Ramos (cell line): Measurements from ENCODE around the gene ATG9A.
"Not testable (repeated sequence)": the region's sequence is repeated elsewhere in the genome, so short reads cannot be mapped to it uniquely, and the experiment has no call there.

Experiments
- in situ Hi-C: fragments of 300-500 bp; cut with MboI; formaldehyde crosslinking; loops from one replicate; pipeline ENCODE4 v1.14.3; 2022; ENCODE audit warnings: low sequenced_read_pairs; ENCODE audit not compliant: unreplicated experiment

The ATG9A gene

DNA sequence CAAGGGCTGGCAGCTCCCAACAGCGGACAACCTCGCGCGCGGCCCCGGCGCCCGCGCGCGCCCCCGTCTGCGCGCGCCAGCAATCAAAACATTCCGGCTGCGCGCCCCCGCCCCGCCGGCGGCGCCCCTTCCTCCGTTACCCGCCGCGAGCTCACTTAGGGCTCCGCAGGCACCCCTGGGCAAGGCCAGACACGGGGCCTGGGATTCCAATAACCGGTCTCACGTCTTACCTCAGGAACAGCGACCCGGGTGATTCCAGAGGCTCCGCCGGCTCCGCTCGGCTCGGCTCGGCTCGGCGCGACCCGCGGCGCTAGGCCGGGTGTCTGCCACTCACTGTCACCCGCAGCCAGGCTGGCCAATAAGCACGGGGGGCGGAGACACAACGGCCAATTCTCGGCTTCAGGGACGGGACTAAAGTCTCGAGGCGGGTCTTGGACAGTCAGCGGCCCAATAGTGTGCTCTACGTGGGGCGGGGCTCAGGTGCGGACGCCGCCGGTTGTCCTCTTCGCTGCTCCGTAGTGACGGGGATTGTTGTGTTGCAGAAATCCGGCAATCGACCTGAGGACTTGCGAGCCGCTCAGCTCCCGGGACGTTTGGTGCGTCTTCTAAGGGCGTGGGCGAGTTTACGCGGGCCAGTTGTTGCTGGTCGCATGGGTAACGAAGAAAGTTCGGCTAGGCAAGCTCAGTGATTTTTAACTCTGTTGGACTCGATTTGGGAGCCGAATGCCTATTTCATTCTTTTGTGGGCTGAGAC lies at the start of gene ATG9A, which contains the start of gene ANKZF1:
Gene ATG9A, minus strand, starts transcription at position 332 of the 754 bp plus-strand sequence. CDS start 1,612 bp downstream, outside the sequence.
Gene ANKZF1, plus strand, starts transcription at position 502 of the 754 bp plus-strand sequence. CDS start 452 bp downstream, outside the sequence.
- in situ Hi-C loops, result no loop called here

- in situ Hi-C loops, result no loop called here
Measured at GRCh38 chr2:219278655-219279150, 49.3 kb upstream of the ATG9A start.

GRCh38 chr2:219277703-219278654 lies 48.5 kb upstream of the ATG9A start:
- in situ Hi-C loops, result no loop called here

GRCh38 chr2:219274361-219274921 lies 45.0 kb upstream of the ATG9A start:
- in situ Hi-C loops, result no loop called here

- in situ Hi-C loops, result no loop called here
Measured at GRCh38 chr2:219273937-219274336, 44.5 kb upstream of the ATG9A start.

- in situ Hi-C loops, result no loop called here
Measured at GRCh38 chr2:219272995-219273394, 43.6 kb upstream of the ATG9A start.

- in situ Hi-C loops, result no loop called here
Measured at GRCh38 chr2:219272356-219272755, 42.9 kb upstream of the ATG9A start.

DNA sequence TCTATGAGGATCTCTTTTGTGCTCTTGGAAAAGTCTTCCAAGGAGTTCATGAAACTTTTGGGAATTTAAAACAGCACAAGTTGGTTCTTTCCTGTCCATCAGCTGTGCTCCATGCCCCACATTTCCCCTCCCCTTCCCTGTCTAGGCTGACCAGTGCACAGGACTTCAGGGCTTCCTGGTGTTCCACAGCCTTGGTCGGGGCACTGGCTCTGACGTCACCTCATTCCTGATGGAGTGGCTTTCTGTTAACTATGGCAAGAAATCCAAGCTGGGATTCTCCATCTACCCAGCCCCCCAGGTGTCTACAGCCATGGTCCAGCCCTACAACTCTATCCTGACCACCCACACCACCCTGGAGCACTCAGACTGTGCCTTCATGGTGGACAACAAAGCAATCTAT lies 41.6 kb upstream of the ATG9A start:
- in situ Hi-C loops, result no loop called here

GRCh38 chr2:219270055-219270372 lies 40.6 kb upstream of the ATG9A start:
- in situ Hi-C loops, result no loop called here

- in situ Hi-C loops, result no loop called here
Measured at GRCh38 chr2:219269362-219270054, 40.1 kb upstream of the ATG9A start.

- in situ Hi-C loops, result no loop called here
Measured at GRCh38 chr2:219268294-219268693, 38.9 kb upstream of the ATG9A start.

- in situ Hi-C loops, result no loop called here
Measured at GRCh38 chr2:219266886-219267285, 37.5 kb upstream of the ATG9A start.

DNA sequence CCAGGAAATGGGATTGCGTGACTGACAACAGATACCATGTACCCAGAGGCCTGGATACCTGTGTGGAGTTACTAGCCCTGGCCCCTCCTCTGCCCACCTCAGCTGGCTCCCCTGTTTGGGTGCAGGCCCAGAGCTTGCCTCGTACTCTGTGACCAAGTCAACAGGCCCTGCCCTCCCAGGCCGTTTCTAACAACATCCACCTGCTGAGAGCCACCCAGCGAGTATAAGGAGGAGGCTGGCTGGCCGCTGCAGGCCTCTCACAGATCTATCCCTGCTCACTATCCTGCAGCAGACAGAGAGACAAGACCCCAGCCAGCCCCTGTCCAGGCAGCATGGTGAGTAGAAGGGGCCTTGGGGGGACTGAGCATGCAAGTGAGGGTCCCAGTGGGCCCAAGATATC lies 36.8 kb upstream of the ATG9A start:
- in situ Hi-C loops, result no loop called here

DNA sequence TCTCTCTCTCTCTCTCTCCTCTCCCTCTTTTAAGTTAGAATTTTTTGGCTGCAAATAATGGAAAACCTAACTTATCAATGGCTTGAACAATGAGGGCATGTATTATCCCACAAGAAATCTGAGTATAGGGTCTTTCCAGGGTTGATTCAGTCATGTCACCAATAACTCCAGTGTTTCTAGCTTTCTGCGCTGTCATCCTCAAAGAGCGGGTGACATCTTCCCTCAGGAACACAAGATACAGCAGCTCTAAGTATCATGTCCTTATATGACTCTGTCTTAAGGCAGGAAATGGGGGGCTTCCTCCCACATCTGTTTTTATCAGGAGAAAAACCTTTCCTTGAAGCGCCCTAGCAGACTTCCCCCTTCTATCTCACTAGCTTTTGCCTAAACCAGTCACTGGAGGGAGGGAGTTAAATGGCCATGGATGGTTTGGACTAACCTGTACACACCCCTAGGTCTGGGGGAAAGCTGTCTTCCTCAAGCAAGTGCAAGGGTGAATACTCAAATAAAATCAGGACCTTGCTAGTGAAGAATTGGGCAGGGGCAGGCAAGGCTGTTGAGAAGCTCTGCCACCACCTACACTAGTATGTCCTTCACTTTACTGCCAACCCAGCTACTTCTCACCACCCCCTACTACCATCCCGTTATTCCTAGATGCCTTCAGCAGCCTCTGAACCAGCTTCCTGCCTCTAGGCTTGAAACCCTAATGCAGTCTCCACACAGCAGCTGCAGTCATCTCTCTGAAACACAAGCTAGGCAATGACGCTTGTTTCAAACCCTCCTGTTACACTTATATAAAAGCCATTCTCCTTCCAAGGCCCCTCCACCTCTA lies 31.8 kb upstream of the ATG9A start:
- in situ Hi-C loops, result no loop called here

DNA sequence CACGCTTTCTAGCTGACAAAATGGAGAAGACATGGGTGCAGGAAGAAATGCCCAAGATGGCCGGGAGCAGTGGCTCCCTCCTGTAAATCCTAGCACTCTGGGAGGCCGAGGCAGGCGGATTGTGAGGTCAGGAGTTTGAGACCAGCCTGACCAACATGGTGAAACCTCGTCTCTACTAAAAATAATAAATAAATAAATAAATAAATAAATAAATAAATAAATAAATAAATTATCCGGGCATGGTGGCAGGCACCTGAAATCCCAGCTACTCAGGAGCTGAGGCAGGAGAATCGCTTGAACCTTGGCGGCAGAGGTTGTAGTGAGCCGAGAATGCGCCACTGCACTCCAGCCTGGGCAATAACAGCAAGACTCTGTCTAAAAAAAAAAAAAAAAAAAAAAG lies 29.5 kb upstream of the ATG9A start:
- in situ Hi-C loops, result not testable (repeated sequence)

- in situ Hi-C loops, result no loop called here
Measured at GRCh38 chr2:219254590-219255201, 25.3 kb upstream of the ATG9A start.

DNA sequence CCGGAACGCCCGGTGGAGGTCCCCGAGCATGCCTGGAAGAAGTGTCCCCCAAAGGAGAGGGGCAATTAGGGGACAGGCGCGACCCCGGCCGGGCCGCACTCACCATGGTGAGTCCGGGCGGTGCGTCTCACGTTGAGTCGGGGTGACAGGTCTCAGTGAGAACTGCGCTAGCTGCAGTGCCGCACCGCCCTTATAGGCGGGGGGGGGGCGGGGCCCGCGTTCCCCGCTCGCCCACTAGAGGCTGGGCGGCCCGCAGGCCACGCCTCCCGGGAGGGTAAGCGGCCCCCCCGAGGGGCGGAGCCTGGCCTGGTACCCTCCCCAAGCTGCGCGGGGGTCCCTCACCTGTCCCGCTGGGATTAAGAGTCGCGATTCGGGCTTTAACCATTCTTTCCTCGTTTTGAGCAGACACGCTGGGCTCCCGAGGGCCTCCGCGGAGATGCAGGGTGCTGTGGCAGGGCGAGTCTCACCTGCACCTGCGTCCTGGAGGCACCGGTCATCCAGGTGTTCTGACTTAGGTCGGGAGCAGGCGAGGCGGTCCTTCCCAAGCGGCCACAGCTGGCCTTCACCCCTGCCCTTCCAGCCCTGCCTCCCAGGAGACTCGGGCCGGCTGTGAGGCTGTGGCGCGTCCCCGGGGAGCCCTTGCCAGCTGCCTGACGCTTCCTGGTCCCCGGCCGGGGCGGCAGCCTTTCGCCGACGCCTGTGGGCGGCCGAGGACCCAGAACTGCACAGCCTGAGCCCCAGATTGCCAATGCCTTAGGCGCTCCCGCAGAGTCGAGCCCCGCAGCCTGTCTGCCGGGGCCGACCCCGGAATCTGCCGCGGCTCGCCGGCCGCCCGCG lies 24.5 kb upstream of the ATG9A start, which contains the start of gene TUBA4A:
Gene TUBA4A, minus strand, starts transcription at position 166 of the 837 bp plus-strand sequence. Its CDS starts 60 bp downstream, at position 106.
- in situ Hi-C loops, result no loop called here
